HG03060 (cell line): Measurements from ENCODE around the gene AOPEP.

Experiments
- ATAC-seq: cut with Tn5 transposase; IDR thresholded peaks from one replicate; pipeline ENCODE4 v1.9.1; 2021; ENCODE audit warnings: low read depth, moderate number of reproducible peaks; ENCODE audit not compliant: unreplicated experiment

Gene AOPEP

DNA sequence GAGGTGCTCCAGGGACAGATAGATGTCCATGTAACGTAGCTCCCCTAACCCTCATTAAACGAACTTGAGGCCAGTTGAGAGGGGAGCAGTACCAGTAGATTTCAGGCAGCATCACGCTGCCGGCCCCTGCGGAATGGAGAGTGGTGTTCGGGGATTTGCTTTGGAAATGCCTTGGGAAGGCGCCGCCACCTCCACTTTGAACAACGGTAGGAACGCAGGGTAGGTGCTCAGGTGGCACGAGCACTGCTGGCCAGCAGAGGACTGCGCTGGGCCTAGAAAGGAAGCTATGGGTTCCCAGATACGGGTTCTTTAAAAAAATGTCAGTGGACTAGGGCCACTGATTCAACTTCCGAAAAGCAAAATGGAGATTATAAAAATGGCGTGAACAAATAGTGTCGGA lies 319.3 kb downstream of the AOPEP start:
- no peak for ATAC-seq

DNA sequence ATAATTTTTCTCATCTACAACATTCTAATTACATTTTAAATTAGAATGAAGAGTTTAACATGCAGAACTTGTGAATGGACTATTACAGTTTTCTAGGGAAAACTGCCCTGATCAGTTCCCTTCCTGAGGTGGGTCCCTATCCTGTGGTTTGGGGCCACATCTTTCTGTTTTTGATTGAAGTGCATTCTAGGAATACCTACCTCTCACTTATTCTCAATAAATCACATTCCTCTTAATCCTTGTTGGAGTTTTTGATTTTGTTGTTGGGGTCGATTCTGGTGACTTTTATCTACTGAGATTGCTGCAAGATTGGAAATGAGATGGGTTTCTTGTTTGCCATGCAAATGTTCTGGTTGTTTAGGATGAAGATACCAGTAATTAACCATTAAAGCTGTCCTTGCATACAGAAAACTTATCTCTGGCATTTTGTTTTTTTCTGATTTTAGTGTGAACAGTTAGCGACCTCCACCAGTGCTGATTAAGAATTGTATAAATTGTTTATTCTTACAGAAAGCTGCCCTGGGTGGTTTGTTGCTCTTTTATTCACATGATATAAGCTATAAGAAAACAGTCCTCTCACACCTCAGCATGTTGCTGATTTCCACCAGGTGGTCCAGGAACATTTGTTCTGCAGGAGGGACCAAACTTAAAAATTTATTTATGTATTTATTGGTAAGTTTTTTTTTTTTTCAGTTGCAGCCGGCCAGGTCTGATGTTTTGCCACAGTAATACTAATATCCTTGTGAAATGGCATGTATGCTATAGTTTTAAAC lies 321.1 kb downstream of the AOPEP start:
- ATAC-seq, result no peak

DNA sequence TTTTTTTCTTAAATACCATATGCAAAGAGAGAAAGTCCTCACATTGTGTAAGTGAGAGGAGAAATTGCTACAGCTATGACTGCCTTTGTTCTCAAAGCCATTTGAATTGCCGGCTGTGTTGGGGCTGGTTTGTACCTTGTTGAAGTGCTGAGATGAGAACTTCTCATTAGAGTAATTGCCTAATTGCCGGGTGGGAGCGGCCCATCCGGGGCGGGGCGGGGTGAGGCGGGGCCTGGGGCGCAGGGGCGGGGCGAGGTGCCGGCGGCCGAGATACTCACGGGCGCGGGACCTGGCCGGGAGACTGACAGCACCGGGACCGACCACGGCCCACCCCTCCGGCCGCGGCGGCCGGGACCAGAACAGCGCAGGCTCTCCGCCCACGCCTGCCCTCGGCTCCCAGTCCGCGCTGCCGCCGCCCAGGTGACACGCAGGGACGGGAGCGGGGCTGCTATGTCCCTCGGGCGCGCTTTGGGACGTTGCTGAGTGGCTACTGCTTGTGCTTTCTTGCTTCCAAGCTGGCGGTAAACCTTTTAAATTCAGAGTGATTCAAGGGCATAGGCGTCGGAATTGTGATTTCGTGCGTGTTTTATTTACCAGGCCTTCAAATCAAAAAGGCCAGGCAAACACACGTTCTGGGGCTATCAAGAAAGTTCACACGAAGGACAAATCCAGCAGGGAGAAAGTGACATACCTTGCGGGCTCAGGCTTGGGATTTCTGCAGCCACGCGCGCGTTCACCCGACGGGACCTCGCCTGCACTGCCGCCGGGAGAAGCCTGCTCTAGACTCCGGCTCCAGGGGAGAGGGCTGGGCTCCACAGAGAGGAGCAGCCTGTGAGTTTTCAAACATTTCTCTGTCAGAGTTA lies 322.0 kb downstream of the AOPEP start:
- ATAC-seq, result no peak

DNA sequence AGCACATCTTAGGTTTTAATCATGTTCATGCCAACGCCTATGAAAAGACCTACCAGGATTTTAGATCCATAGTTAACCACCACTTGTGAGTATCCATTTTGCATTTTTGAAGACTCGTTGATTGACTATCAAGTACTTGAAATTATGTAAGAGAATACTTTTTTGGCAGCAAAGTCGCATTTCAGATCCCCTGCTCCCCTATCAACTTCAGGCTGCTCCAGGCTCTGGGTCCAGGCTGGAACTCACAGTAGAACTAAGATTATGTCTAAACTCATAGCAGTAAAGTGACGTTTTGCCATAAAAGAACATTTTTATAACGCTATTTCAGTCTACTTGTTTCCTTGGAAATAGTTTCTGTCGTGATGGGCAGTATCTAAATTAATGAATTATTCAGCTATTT lies 323.3 kb downstream of the AOPEP start:
- no peak for ATAC-seq

DNA sequence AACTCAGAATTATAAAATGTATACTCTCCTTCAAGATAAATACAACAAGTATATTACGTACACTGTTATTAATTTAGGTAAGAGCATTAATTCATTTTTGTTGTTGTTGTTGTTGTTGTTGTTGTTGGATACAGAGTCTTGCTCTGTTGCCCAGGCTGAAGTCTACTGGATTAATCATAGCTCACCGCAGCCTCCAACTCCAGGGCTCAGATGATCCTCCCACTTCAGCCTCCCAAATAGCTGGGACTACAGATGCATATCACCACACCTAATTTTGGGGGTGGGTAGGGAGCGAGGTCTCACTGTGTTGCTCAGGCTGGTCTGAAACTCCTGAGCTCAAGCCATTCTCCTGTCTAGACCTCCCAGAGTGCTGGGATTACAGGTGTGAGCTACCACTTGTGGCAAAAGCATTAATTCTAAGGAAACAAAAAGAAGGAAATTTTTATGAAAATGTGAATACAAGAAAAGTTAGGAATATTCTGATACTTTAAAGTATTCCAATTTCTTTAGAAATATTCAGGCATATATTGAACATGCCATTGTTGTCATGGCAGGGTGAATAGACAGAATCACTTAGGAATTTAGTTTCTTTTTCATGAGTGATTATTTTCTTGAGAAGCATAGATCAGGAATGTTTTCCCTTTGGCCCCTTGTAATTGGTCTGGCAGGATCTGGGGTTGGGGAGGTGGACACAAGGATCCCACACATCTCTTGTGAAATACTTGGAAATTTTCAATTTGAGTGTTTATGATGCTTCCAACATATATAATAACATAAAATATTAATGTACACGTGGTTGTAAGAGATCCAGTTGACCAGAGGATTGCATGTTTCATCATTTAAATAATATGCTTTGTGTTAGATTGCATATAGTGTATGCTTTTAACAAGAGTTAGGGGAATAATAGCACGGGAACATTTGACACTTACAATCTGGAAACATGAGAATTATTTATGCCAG lies 327.4 kb downstream of the AOPEP start:
- ATAC-seq, result no peak

GRCh38 chr9:95055334-95055850 lies 328.9 kb downstream of the AOPEP start:
- ATAC-seq, result no peak

DNA sequence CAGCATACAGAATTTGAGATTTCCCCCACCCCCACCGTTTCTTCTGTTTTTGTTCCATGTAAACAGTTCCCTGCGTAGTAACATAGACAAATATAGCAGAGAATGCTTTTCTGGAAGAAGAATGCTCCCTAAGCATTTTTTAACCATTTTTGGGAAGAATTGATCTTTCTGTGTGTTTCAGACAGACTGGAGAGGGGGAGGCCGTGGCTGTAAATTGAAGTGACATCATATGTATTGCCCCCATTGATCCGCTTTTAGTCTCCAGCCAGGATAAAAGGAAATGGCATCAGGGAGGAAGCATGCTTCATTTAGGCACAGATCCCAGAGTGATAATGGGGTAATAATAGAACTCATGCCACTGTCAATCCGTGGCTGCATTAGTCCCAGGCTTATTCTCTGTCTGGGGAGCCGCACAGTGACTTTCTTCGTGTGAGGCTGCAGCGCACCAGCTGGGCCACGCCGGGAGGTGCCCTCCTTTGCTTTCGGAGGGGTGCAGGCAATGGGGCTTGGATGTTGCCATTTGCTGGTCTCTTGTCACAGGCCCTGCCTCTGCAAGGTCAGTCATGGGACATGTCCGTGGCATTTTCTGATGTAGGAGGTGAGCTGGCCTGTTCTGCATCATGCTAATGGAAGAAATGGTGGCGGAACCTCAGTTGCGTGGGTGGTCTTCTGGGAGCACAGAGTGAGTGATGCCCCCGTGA lies 329.5 kb downstream of the AOPEP start:
- ATAC-seq, result no peak

DNA sequence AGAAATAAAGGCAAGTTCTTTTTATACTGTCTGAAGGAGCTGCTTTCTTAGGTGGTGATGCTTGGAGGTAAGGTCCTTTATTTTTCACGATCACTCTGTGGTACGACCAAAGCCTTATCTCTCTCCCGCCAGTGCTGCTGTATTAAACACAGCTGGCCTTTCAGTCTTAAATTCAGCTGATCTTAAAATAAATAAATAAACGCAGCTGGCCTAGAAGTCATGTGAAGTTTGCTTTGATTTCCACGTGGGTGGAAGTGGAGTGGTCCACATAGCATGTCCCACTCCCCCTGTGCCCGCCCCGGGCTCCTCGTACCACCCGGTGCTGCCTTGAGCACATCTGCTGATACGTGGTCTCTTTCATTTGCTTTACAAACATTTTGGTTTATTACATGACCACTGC lies 330.6 kb downstream of the AOPEP start:
- no peak for ATAC-seq

DNA sequence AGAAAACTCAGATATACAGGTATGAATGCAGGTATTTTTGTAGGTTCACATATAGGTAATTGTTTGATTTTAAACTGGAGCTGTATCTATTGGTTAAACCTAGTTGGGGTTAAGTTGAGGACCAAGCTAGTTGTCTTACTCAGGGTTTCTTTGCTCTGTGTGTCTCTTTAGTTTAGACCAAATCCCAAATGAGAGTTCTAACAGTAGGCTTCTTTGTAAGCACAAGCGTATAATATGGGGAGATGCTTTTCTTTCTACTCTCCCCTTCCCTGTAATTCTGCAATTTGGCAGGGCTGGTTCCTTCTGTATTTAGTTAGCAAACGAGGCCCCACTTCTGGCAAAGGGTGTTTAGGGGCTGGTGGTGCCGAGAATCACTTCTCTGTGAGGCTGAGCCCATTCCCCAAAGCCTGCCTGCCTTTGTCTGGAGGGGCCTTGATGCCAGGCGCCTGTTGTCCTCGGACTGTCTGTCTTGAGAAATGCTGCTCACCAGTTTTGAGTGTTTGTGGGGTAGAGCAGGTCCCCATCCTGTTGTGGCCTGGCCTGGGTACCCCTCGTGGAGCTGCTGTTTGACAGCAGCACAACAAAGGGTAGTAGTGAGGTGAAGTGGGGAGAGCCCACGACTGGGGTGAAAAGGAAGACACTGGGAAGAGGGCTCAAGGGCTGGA lies 331.8 kb downstream of the AOPEP start:
- ATAC-seq, result no peak

- ATAC-seq, result no peak
Observed at GRCh38 chr9:95058795-95059386, 332.4 kb downstream of the AOPEP start.

DNA sequence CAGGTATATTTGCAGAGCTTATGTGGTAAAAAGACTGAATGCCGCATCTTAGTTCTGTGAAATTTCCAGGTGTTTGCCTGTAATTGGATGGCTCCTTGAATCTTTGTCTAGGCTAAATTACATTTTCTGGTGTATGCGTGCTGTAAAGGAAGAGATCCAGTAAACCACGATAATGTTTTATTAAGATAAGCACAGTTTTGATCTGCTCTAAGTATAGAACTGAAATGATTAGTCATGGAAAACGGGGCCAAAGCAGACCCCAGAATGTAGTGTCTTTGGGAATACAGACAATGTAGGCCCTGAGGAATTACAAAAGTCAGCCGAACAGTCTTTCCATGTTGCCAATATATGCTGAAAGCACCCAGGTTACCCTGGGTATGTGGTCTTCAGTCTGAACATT lies 333.7 kb downstream of the AOPEP start:
- no peak for ATAC-seq

DNA sequence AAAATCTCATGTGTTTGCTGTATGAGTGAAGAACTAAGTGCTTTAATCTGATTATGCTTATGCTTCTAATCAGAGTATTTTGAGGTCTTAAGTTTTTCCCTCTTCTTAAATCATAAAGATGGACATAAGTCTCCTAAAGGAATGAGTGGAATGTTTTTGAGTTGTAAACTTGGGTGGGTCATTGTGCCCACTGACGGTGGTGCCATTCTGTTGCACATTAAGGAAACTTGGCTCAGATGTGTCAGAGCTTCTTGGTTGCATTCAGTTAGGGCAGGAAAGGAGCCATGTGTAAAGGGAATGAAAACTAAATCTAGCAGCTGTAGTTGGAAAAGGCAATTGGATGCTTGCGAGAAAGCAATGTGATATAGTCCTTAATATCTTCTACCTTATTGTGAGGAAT lies 334.4 kb downstream of the AOPEP start:
- no peak for ATAC-seq

DNA sequence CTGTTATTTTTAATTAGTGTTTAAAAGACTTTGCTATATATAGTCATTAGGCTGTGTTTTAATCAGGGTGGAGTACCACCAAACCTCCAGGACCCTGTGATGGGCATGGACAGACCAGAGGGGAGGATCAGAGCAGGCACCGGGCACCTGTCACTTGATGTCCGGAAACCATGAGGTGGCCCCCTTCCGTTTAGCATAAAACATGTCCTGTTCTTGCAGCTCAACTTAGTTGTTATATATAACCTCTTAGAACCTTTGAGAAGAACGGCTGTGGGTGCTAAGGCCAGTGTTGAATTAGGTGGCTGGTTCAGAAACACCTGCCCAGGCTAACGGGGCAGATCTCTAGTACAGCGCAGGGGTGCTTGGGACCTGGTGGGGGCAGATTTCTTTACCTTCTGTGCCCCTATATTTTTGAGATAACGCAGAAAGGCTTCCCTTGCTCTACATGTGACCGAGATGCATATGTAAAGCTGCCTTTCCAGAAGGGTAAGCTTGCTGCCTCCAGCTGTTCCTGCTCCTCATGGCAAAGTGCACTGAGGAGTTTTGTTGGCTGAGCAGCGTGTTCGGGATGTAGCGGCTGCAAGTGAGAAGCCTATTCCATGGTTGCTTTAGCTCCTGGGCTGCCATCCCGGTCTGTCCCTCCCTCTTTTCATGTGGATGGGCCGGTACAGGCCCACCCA lies 335.6 kb downstream of the AOPEP start:
- no peak for ATAC-seq

- ATAC-seq, result no peak
Observed at GRCh38 chr9:95062596-95063065, 336.1 kb downstream of the AOPEP start.

- no peak for ATAC-seq
Observed at GRCh38 chr9:95063300-95063699, 336.8 kb downstream of the AOPEP start.

DNA sequence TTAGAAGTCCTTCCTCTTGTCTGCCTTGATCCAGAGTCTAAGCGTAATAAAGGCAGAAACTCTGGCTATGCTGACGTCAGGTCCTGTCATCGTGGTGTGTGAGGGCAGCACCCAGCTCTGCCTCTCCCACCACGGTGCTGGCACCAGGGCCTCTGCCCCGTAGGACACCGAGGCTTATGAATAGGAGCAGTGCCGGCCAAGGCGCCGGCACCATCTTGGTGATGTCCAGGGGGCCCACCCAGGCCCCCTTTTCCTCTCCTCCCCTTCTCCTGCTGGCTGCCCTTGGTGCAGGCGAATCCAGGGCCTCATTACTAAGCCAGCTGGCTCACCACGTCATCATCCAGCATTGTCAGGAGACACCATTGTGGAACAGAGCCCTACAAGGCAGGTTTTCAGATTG lies 338.7 kb downstream of the AOPEP start:
- no peak for ATAC-seq

- ATAC-seq, result no peak
Observed at GRCh38 chr9:95067057-95067456, 340.6 kb downstream of the AOPEP start.

DNA sequence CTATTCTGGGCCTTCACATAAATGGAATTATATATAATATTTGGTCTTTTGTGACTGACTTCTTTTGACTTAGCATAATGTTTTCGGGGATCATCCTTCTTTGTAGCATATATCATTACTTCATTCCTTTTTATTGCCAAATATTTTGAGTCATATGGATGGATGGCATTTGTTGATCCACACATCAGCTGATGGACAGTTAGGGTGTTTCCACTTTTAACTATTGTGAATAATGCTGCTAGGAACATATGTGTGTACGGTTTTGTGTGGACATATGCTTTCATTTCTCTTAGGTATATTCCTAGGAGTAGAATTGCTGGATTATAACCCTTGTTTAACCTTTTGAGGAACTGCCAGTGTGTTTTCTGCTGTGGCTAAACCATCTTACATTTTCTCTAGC lies 341.4 kb downstream of the AOPEP start:
- no peak for ATAC-seq
